HG03354 (cell line): Measurements from ENCODE around the gene OR5T1.

ENCODE experiments used
- ATAC-seq: cut with Tn5 transposase; IDR thresholded peaks from one replicate; pipeline ENCODE4 v1.9.1; 2021; ENCODE audit warnings: mild to moderate bottlenecking; ENCODE audit not compliant: unreplicated experiment, poor library complexity, severe bottlenecking

Gene OR5T1

DNA sequence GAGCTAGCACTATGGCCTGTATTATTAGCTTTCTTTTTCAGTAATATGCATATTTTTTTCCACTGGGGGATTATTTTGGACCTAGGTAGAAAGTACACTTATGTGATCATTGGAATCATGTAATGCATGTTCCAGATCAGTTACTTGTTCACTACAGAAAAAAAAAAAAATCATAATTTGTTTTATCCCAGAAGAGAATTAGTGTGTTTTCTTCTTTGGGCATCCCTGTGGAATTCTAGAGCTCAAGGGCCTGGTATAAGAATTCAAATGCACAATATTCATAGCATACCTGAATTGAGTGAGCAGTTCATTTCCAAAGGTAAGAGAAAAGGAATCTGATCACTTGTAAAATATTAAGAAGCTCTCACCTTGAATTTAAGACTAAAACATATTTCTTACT lies at the start of gene OR5T1:
Gene OR5T1, plus strand, starts transcription at position 301 of the 400 bp plus-strand sequence. CDS start 1,485 bp downstream, outside the sequence.
- no peak for ATAC-seq

DNA sequence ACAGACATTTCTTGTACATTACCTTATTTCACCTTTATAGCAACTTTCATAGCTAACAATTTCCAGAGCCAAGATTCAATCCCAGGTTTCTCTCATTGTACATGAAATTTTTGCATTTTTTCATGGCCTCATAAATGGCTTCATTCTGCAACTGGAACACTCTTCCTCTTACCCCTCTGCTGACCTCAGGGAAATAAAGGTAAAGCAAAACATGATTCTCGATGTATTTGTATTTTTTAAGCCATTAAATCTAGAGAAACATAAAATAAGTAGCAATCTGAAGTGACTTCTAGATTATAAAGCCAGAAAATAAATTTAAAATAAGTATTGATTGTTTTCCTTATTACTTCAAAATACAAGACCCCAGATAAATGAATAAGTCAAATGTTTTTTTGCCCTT lies 39.8 kb upstream of the OR5T1 start, which contains the start of gene OR5T2:
Gene OR5T2, minus strand, starts transcription at position 101 of the 400 bp plus-strand sequence. CDS start 1,193 bp downstream, outside the sequence.
- no peak for ATAC-seq

DNA sequence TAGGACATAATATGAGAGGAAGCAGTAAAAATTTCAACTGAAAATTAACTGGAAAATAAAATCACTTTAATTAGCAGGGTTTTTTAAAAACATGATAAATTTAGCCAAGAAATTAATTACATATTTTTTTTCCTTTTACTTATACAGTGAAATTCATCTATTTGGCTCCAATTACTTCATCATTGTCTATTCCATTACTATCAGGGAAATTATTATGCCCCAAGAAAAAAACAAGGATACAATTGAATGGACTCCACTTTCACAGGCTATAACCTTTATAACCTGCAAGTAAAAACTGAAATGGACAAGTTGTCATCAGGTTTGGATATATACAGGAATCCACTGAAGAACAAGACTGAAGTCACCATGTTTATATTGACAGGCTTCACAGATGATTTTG lies 22.0 kb upstream of the OR5T1 start, which contains the start of gene OR5T3:
Gene OR5T3, plus strand, starts transcription at position 301 of the 400 bp plus-strand sequence. Its CDS starts 0 bp downstream, at position 301.
- ATAC-seq = no peak

DNA sequence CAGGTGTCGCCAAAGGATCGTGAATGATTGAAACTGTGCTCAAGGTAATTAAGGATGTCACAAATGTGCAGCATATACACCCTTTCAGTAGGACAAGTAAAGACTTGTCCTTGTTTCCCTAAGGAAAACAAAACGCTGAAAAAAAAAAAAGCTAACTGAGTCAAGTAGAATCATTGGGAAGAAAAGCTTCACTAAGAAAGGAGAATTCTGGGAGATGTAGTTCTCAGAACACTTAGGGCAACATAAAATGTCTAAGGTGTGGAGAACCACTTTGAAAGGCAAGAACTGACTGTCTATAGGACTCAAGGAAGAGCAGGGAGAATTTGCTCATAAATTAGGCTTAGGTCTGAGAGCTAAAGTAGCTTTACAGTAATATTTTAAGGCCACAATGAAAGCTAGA lies 2.9 kb upstream of the OR5T1 start:
- ATAC-seq = no peak

DNA sequence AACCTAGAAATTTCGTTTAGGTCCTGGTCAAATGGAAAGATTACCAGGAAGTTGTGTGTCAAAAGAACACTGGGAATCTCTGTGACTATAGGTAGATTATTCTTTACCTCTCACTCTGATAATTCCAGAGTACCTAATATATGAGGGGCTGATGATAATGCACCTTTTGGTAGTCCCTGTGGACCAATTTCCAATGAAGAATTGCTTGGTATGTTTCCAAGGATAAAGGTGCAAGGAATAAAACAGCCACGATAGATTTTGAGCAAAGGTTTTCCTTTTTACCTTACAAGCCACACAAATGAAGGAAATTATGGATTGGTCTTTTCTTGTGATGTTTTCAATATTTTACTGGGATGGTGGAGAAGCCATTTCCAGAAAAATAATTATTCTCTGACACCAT lies 18.2 kb downstream of the OR5T1 start, which contains the start of gene OR8H1:
Gene OR8H1, minus strand, starts transcription at position 101 of the 400 bp plus-strand sequence. CDS start 1,192 bp downstream, outside the sequence.
- ATAC-seq = no peak

DNA sequence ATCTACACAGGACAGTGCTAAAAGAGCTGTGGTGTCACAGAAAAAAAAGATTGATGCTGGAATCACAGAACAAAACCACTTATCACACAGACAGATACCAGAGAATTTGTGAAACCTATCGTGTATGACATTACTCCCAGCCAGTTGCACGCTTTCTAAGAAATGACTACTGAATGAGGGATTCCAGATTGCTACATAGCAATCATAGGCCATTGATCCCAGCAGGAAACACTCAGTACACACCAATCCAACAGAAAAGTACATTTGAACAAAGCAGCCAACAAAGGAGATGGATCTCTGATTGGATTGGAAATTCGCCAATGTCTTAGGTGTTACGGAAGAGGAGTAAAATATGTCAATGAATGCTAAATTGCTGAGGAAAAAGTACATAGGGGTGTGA lies 22.9 kb downstream of the OR5T1 start:
- ATAC-seq = no peak

DNA sequence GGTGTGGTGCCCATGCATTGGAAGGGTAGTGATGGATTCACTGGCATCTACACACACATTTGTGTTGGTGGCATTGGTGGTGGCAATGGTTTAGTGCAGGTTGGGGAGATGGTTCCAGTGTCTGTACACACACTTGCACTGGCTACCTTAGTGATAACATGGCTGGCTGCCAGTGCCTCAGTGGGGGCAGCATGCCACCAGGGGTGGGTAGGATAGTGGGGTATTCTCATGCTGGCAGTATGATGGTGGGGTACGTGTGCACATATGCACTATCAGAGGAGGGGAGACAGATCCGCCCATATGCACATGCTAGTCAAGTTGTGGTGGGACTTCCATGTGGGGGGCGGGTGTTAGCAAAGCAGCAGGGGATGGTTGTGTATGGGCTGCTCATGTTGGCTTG lies 33.9 kb downstream of the OR5T1 start:
- no peak for ATAC-seq

DNA sequence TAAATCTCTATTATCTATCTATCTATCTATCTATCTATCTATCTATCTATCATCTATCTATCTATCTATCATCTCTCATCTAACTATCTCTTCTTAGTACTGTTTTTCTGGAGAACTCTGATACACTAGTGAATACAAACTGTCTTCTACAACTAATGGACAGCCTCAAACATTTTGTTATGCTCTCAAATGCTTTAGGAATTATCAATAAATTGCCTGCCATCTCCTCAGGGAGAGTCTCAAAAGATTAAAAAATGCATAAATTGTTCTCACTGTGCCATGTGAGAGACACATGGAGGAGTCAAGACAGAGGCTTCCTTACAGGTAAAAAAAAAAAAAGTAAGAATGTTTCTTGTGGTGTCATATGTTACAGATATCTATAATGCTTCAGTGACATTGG lies 40.9 kb downstream of the OR5T1 start, which contains the start of gene OR8K3:
Gene OR8K3, plus strand, starts transcription at position 301 of the 400 bp plus-strand sequence. CDS start 3,163 bp downstream, outside the sequence.
- no peak for ATAC-seq
